Measurements from ENCODE around the gene THSD7B.

Gene THSD7B

DNA sequence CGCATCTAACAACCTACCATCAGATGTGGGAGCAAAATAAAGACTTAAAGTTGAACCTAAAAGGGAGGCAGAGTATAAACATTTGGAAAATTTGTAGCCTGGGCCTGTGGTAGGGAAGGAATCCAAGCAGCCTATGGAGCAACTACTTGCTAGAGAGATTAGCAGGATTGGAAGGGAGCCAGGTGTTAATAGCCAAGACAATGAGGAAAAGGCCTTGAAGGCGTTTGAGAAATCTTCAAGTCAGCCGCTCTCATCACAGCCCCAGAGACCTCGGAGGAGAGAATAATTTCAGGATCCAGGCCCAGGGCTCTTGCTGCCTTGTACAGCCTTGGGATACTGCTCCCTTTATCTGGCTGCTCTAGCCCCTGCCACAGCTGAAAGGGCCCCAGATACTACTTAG, 219.7 kb downstream of the THSD7B start:
- in situ Hi-C loops (cut with MboI; ENCODE audit: low sequenced_read_pairs, unreplicated experiment): no loop called here
- TF ChIP-seq, protein P1, sequence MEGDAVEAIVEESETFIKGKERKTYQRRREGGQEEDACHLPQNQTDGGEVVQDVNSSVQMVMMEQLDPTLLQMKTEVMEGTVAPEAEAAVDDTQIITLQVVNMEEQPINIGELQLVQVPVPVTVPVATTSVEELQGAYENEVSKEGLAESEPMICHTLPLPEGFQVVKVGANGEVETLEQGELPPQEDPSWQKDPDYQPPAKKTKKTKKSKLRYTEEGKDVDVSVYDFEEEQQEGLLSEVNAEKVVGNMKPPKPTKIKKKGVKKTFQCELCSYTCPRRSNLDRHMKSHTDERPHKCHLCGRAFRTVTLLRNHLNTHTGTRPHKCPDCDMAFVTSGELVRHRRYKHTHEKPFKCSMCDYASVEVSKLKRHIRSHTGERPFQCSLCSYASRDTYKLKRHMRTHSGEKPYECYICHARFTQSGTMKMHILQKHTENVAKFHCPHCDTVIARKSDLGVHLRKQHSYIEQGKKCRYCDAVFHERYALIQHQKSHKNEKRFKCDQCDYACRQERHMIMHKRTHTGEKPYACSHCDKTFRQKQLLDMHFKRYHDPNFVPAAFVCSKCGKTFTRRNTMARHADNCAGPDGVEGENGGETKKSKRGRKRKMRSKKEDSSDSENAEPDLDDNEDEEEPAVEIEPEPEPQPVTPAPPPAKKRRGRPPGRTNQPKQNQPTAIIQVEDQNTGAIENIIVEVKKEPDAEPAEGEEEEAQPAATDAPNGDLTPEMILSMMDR (IDR thresholded peaks at IDR 0.05; ENCODE audit: borderline replicate concordance, control extremely low read depth, extremely low read depth, insufficient read depth, missing control alignments): no peak
- no peak for DNase-seq (ENCODE audit: low spot score)

DNA sequence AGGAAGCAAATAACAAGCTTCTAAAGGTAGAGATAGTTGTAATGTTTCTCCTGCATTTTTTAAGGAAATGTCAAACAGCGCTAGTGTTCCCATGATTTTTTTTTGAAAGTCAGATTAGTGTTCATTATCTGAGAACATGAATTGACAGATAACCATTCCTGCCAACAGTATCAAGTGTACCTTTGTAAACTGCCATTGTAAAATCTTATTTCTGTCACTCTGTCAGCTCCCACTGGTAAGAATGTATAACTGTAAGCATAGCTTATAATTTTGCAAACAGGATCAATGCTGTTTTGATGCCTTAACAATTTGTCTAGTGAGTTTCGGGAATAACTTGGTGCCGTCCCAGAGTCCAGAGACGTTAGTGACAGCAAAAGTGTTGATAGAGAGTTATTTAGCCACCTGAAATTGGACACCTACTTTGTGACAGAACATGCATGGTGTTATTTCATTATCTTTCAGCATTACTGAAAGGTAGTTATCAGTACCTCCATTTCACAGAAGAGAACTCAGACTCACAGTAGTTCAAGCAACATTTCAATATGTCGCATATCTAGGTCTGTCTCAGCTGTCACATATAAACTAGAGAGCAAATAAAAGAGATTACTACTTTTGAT, 221.4 kb downstream of the THSD7B start:
- TF ChIP-seq, protein P1 (IDR thresholded peaks at IDR 0.05; ENCODE audit: borderline replicate concordance, control extremely low read depth, extremely low read depth, insufficient read depth, missing control alignments): no peak
- in situ Hi-C loops (cut with MboI; ENCODE audit: low sequenced_read_pairs, unreplicated experiment): no loop called here
- no peak for DNase-seq (ENCODE audit: low spot score)

DNA sequence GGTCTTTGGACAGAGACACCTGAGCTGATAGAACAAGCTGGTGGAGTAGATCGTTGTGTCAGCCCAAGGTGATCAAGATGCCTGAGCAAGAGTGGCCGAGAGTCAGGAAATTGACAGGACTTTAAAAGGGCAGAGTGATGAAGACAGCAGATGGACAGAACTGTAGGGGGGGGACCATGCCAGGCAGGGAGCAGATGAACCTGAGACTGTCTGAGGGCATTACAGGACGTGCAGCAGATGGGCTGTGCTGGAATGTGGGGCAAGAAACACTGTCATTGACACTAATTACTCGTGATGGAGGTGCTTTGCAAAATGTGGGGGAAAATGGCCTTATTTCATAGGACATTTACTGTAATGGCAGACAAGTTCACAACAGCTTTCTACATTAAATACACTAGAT, 225.0 kb downstream of the THSD7B start:
- in situ Hi-C loops (cut with MboI; ENCODE audit: low sequenced_read_pairs, unreplicated experiment): no loop called here
- TF ChIP-seq, protein P1 (IDR thresholded peaks at IDR 0.05; ENCODE audit: borderline replicate concordance, control extremely low read depth, extremely low read depth, insufficient read depth, missing control alignments): no peak
- DNase-seq (ENCODE audit: low spot score): no peak

DNA sequence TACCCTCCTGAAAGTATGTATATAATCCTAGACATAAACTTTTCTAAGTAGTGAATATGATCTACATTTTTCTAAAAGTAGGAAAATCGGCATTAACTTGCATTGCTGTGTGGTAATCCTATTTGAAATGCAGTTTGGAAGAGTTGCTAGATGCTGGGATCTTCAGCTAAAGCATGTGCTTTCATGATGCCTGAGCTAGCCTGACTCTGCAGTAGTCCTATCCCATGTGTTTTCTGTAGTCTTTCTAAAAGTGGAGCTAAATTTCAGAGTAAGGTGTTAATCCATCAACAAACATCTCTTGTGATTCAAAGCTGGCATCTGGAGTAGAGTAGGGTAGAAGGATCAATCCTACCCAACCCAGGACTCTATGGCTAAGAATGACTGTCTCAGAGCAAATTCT, 229.4 kb downstream of the THSD7B start:
- in situ Hi-C loops (cut with MboI; ENCODE audit: low sequenced_read_pairs, unreplicated experiment): no loop called here
- TF ChIP-seq, protein P1 (IDR thresholded peaks at IDR 0.05; ENCODE audit: borderline replicate concordance, control extremely low read depth, extremely low read depth, insufficient read depth, missing control alignments): no peak
- DNase-seq (ENCODE audit: low spot score): no peak

DNA sequence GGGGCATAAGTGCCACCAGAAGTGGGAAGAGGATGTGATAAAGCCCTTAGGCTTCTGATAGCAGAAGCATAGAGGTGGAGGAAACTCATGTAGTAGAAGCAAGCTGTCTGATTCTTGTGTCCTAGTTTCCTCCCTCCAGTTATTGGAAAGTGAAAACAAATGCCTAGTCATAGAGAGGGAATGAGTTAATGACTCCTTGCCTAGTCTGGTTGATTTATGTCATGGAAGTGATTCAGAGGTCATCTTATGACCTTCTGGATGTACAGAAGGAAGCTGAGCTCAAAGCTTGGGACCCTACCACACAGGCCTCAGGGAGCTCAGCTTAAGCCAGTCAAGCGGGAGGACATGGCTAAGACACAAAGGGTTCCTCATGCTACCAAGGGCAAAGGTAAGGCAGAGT, 232.2 kb downstream of the THSD7B start:
- no peak for DNase-seq (ENCODE audit: low spot score)
- in situ Hi-C loops (cut with MboI; ENCODE audit: low sequenced_read_pairs, unreplicated experiment): no loop called here
- TF ChIP-seq, protein P1 (IDR thresholded peaks at IDR 0.05; ENCODE audit: borderline replicate concordance, control extremely low read depth, extremely low read depth, insufficient read depth, missing control alignments): no peak

DNA sequence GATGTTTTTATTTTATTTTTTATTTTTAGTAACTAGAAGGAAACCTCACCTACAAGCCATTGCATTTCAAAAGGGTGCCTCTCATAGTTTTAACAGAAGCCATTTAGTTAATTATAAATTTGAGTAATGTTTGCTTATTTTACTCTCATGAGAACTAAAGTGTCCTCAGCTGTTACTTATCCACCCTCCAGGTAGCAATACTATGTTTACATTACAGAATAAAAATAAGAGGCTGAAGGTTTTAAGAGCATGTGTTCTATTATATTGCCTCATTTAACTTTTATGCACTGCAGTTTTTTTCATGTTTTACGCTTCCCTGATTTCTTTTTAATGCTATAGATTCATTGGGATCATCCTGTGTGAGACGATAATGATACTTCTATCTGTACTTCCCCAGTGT, 235.5 kb downstream of the THSD7B start:
- no peak for DNase-seq (ENCODE audit: low spot score)
- in situ Hi-C loops (cut with MboI; ENCODE audit: low sequenced_read_pairs, unreplicated experiment): no loop called here
- TF ChIP-seq, protein P1 (IDR thresholded peaks at IDR 0.05; ENCODE audit: borderline replicate concordance, control extremely low read depth, extremely low read depth, insufficient read depth, missing control alignments): no peak

Measured in GM13976 (cell line).